Inflammatory macrophage treated with lipopolysaccharide for 1 hour (primary cell): Measurements from ENCODE around the gene STAG1.
"Not testable (repeated sequence)": the region's sequence is repeated elsewhere in the genome, so short reads cannot be mapped to it uniquely, and the experiment has no call there.

ENCODE experiments used
- DNase-seq, 2 donors: peaks; one replicate each; pipeline ENCODE4 v3.0.0-alpha.2; 2020 to 2022

Gene STAG1

DNA sequence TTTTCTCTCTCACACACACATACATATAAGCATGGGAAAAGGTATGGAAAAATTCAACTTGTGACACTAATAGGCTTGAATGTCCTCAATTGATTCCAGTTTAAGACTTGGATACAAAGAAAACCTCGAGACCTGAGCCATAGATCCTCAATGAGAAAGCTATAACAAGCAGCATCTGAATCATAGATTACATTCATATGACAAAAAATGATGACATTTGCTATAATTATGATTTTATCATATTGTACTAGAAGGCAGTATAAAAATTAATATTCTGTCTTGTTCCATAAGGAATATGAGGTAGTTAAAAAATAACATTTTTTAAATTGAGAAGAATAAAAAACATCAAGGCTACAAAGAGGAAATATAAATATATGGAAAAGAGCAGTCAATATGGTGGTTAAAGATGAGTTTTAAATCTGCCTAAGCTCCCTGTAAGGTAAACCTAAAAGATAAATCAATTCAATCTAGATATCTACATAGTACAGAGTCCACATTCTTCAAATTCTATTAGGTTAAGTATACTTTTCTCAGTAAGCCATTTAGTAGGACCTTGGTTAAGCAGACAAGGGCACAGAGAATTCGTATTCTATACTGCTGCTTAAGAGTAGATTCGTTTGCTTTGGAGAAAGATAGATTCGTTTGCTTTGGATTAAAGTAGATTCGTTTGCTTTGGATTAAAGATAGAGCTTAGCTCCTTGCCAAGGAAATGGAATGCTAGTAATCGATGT, 175.7 kb downstream of the STAG1 start:
- DNase-seq, result no peak

DNA sequence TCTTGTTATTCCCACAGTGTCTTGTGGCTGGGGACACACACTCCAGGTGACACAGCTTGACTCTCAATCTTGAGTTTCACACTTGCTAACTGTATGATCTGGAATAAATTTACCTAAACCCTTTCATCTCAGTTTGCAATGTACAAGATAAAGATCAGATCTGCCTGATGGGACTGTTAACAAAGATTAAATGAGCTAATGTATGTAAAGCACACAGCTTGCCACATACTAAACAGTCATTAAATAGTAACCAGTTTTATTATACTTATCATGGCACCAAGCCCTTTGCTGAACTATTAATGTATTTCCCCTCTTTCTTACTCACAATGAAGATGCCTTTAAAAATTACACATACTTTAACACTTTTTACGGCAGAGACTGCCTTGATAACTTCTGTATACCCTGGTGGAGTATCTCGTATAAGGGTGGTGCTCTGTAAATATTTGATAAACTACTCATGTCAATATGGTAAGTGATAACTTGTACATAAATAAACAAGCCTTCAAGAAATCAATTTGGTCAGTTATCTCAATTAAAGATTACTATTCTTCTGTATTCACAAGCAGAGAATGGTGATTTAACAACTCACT, 184.5 kb downstream of the STAG1 start:
- DNase-seq, result no peak

DNA sequence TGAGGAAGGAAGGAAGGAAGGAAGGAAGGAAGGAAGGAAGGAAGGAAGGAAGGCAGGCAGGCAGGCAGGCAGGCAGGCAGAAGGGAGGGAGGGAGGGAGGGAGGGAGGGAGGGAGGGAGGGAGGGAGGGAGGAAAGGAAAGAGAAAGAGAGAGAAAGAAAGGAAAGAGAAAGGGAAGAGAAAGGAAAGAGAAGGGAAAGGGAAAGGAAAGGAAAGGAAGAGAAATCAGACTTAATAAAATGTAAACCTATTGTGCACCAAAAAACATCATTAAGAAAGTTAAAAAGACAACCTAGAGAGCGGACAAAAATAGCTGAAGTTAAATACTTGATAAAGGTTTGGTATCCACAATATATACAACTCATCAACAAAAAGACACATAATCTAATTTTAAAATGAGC, 187.2 kb downstream of the STAG1 start:
- DNase-seq, result not testable (repeated sequence)

DNA sequence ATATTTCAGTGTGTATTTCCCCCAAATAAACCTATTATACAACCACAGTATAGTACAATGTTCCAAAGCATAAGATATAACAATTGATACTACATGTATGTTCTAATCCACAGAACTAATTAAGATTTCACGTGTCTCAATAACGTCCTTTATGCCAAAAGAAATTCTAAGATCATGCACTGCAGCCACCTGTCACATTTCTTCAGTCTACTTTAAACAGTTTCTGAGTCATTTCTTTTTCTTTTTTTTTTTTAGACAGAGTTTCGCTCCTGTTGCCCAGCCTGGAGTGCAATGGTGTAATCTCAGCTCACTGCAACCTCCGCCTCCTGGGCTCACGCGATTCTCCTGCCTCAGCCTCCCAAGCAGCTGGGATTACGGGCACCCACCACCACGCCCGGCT, 190.2 kb downstream of the STAG1 start:
- no peak for DNase-seq

DNA sequence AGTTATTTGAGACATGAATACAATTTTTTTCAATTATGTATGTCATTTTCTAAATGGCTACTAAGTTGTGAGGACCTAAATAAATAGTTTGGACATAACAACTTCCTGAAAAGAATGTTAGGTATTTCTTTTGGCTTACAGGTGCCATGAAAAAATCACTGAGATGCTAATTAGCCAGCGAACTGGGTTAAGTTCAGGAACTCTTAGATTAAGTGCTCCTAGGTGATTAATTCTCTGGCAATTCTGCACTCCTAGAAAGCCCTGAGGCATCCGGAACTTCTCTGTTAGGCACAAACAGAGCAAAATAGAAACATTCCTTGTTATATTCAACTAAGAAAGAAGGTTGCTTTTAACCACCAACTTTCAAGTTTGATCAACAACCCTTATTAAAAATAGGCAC, 192.3 kb downstream of the STAG1 start:
- no peak for DNase-seq

DNA sequence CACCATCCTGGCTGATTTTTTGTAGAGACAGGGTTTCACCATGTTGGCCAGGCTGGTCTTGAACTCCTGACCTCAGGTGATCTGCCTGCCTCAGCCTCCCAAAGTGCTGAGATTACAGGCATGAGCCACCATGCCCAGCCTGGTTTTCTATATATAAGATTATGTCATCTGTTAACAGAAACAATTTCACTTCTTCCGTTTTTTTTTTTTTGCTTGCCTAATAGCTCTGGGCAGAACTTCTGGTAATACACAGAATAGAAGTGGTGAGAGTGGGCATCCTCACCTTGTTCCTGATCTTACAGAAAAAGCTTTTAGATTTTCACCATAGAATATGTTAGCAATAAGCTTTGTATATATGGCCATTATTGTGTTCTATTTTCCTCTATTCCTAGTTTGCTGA, 202.7 kb downstream of the STAG1 start:
- peak; percentile 42 to 58 for DNase-seq

DNA sequence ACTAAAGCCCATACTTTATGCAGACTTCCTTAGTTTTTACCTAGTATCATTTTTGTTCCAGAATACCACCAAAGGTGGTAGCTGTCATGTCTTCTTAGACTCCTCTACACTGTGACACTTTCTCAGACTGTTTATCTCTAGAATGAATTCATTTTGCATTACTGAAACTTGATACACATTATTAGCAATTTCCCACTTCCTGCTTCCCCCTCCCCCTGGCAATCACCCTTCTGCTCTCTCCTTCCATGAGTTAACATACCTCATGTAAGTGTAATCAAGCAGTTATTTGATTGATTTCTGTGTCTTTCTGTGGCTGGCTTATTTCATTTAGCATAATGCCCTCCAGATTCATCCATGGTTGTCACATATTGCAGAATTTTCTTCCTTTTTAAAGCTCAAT, 204.9 kb downstream of the STAG1 start:
- no peak for DNase-seq

DNA sequence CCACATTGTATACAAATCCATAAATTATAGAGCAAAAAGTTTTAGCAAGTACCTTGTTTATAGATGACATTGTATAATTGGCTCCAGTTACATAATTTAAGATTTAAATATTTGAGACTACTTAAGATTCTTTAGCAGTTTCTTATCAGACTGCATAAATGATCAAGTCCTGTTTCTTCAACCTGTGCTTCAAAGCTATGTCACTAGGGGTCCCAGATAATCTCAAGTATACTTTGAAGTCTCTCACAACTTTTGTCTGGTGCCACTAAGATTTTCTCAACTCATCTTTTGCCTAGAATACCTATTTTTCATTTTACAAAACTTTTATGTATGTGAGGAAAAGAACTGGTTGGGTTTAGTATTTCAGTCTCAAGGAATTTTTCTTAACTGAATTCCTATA, 205.5 kb downstream of the STAG1 start:
- no peak for DNase-seq

DNA sequence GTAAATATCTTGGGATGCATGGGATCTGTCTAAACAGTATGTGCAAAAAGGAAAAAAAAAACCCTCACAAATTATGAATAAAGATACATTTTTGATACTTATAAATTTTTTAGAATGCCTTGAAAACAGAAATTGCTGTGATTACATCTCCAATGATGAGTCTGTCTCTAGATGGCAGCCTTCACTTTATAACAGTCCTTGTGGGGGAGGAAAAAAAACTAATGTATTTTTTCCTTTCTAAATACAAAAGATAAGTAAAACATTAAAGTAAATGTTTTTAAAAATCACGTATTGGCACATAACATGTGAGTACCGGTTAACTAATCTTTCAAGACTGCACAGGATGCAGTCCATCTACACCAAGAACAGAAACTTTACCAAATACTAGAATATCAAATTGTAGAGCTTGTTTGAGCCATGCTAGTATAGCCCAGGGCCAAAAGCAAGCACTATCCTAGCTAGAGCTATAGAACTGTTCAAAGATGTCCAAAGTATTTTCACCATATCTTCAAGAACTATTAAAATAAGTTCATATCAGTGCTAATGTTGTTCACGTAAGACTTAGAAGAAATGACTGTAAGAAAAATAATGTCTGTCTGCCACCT, 206.4 kb downstream of the STAG1 start:
- no peak for DNase-seq

DNA sequence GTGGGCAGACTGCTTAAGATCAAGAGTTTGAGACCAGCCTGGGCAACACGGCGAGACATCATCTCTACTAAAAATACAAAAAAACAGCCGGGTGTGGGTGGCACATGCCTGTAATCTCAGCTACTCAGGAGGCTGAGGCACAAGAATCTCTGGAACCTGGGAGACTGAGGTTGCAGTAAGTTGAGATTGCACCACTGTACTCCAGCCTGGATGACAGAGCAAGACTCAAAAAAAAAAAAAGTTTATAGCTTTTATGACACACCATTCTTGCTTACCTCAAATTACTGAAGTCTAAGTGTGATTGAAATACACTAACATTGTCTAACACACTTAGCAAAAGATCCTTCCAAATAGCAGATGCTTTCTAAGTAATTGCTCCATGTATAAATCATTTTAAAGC, 207.6 kb downstream of the STAG1 start:
- no peak for DNase-seq

DNA sequence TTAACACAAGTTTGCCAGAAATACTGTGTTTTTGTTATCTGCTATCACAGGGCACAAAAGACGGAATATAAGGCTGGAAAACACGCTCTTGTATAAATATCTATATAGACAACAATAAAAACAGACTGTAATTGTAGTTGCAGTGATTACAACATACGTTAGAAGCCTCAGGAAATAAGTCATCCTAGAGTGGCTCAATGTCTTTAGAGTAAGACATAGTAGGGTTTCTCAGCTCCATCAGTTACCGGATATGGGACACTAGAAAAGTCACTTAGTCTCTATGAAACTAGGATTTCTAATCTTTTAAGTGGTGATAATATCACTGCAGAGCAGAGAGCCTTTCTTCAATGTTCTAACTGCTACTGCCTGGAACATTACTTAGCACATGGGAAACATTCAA, 208.8 kb downstream of the STAG1 start:
- peak; percentile 51 to 59 for DNase-seq

DNA sequence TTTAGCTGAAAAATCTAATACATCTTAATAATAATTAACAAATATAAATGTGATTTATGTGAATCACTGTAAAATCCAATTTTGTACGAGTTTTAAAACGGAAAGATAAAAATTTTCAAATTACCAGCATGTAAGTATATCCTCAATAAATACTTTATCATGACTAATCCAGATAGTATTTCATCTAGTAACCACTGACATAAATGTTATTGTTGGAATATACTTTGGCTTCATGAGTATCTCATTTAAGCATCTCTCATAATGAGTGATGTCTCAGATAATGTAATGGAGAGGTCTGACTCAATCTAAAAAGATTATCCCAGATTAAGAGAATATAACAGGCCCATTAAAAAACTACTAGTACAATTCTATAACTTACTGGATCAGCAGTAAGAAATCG, 216.3 kb downstream of the STAG1 start:
- no peak for DNase-seq

DNA sequence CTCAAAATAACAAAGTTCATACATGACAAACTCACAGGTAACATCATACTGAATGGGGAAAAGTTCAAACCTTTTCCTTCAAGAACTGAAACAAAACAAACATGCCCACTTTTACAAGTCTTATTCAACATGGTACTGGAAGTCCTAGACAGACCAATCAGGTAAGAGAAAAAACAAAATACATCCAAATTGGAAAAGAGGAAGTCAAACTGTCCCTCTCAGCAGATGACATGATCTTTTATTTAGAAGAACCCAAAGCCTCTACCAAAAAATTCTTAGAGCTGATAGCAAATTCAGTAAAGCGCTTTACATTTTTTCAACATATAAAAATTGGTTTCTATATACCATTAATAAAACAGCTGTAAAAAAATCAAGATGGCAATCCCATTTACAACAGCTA, 219.4 kb downstream of the STAG1 start:
- no peak for DNase-seq

DNA sequence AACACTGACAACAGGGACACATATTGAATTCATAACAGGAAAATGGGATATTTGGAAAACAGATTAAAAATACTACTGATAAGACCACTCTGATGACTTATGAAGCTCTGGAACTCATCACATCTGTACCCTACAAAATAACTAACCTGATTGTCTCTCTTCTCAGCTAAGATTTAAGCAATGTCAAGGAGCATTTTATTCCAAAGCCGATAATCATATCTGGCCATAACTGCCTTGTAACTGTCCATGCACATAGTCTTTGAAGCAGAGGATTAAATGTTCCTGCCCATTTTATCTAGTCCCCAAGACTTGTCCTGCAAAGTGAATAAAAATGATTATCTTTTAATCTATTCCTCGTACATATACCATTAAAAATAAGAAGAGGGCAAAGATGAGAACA, 234.1 kb downstream of the STAG1 start:
- DNase-seq, result no peak

DNA sequence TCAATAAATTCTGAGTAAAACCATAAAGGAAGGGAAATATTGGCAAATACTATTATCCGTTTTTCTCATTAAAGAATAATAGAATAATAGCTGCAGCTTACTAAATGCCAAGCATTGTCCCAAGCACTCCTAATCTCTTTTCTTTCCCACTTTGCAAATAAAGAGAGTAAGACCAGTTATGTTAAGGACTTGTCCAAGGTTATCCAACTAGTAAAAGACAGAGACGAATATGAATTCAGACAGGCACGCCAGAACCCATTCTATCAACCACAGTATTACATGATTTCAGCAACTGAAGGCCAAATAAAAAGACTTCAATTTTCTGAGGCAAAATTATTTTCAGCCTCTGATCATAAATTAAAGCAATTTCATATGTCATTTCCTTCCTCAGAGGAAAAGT, 235.5 kb downstream of the STAG1 start:
- DNase-seq, result no peak

DNA sequence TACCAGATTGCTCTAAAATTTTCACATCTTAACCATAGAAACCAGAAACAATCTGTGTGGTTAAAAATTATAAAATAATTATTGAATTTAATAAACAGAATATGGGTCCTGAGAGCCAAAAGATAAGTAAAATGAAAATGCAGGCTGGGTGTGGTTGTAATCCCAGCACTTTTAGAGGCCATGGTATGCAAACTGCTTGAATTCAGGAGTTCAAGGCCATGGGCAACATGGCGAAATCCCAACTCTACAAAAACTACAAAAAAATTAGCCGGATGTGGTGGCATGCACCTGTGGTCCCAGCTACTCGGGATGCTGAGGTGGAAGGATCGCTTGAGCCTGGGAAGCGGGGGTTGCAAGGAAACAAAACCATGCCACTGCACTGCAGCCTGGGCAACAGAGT, 236.1 kb downstream of the STAG1 start:
- DNase-seq, result no peak

DNA sequence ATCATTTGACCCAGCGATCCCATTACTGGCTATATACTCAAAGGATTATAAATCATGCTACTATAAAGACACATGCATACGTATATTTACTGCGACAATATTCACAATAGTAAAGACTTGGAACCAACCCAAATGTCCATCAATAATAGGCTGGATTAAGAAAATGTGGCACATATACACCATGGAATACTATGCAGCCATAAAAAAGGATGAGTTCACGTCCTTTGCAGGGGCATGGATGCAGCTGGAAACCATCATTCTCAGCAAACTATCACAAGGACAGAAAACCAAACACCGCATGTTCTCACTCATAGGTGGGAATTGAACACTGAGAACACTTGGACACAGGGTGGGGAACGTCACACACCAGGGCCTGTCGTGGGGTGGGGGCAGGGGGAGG, 237.6 kb downstream of the STAG1 start:
- not testable (repeated sequence) for DNase-seq

DNA sequence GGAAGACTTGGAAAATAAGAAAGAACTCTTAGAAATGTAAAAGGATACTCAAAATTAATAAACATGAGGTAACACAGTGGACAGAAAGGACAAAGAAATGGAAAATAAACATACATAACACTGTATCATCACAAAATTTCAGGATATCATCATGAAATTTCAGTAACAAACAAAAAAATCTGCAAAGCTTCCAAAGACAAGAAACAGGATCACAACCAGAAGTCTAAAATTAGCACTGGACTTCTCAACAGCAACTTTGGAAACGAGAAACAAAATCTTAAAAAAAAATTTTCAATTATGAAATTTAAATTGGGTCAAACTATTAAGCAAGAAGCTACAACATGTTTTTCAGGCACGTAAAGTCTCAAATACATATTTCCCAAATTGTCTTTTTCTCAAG, 238.8 kb downstream of the STAG1 start:
- no peak for DNase-seq

DNA sequence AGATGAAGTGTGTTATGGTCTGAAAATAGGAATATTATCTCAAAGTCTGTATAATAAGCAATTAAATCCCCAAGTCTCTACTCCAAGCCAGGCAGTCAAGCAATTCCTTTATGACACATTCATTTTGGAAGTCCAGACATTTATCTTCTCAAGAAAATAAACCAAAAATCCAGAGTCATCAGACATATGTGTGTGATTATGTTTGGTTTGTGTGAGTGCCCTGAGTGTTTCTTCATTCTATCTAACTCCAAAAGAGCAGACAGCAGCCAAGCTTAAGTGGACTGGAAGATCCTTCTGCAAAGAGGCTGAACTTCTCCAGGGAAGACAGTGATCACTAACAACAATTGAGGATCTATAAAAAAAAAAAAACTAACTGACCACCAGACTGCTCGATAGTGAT, 239.8 kb downstream of the STAG1 start:
- no peak for DNase-seq

DNA sequence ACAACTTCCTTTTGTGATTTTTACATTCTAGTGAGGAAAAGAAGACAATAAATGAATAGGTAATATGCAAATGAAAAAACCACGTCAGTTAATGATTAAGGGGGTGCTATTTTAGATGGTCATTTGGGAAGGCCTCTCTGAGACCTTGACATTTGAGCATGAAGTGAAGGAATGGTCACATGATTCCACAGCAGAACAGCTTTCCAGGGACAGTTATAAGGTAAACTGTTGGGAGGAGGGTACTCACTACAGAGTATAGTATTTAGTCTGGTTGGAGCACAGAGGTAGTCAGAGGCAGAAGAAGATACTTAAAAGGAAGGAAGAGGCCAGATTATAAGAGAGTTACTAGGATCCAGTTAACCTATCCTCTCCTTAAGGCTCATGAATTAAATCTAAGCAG, 246.5 kb downstream of the STAG1 start:
- no peak for DNase-seq

DNA sequence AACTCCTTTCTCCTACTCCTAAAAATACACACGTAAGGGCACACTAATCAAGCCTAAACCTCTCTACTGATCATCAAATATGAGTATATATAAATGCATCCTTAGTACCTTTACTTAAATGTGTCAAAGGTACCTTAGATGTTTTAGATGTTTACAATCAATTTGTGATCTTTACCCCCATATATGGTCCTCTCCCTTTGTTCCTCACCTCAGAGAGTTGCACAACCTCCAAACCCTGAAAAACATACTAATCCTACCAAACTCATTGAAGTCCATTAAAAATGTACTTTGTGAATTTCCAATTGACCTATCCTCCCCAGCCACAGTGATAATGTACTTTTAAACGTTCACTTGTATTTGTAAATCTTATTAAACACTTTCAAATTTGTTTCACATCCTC, 249.1 kb downstream of the STAG1 start:
- no peak for DNase-seq

DNA sequence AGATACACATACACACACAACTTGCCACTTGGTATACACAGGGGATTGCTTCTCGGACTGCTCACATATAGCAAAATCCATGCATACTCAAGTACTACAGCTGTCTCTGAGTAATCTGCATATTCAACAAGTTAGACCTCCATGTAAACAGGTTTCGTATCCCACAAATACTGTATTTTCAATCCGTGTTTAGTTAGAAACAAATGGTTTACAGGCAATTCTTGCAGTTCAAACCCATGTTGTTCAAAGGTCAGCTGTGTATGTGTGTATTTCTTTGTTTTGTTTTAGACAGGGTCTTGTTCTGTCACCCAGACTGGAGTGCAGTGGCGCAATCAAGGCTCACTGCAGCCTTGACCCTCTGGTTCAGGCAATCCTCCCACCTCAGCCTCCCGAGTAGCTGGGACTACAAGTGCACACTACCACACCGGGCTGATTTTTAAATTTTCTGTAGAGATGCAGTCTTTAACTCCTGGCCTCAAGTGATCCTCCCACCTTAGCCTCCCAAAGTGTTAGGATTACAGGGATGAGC, 253.2 kb downstream of the STAG1 start:
- DNase-seq, result no peak

DNA sequence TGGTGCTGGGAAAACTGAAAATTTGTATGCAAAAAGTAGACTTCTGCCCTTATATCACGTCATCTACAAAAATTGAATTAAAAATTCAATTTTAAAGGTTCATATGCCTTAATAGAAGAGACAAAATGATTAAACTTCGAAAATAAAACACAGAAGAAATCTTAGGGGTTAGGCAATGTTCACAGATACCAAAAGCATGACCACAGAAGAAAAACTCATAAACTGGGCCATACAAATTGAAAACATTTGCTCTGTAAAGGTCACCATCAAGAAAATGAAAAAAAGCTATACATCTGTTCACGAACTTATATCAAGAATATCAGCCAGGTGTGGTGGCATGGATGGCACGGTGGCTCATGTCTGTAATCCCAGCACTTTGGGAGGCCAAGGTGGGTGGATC, 257.0 kb downstream of the STAG1 start:
- DNase-seq, result no peak

DNA sequence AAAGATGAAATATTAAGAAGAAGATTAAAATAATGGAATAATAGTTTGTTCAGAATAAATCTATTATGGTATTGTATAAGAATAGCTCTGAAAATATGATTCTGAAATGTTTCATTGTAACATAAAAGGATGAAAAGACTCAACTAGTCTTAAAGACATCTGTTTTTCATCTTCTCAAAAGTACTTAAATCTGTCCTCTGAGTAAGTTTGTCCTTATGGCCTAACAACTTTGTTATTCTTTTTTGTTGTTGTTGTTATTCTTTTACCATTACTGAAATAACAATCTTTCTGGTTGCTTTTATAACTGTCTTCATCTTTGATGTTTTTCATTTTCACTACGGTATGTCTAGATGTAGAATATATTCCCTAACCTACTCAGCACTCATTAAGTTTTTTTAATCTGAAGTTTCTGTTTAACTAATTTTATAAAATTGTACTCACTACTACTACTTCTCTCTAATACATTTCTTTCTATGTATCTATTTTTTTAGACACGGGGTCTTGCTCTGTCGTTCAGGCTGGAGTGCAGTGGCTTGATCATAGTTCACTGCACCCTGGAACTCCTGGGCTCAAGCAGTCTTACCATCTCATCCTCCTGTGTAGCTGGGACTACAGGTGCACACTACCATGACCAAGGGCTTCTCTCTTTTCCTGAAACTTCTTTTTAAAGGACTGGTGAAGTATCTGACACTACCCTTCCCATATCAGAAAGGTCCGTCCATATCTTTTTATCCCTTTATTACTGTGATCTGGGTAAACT, 261.4 kb downstream of the STAG1 start:
- DNase-seq, result no peak
